Stimulated activated naive B cell treated with anti-CD40 and anti-IgM and Interleukin-4, amounts not matched to agents 10 μg/mL and 1 μg/mL and 100 μg/mL, for 72 hours (primary cell): Measurements from ENCODE around the gene P3R3URF.
"Not testable (repeated sequence)": the region's sequence is repeated elsewhere in the genome, so short reads cannot be mapped to it uniquely, and the experiment has no call there.

Experiments used
- ATAC-seq, 2 donors: fragments of 150-1000 bp; cut with Tn5 transposase; replicated peaks; 2 replicates each; pipeline ENCODE4 v1.10.0; 2021; ENCODE audit warnings: moderate library complexity in 1 of 2
- DNase-seq: peaks from one replicate; pipeline ENCODE4 v3.0.0; 2021
- H3K27ac Mint-ChIP-seq: one replicate; pipeline ENCODE4 v1.8.0; 2022; ENCODE audit warnings: mild to moderate bottlenecking, mixed read lengths
- H3K27me3 Mint-ChIP-seq, 2 donors: one replicate each; pipeline ENCODE4 v1.8.0; 2022; ENCODE audit warnings: mixed read lengths in 2 of 2
- H3K36me3 Mint-ChIP-seq, 2 donors: one replicate each; pipeline ENCODE4 v1.8.0; 2022; ENCODE audit warnings: mixed read lengths in 2 of 2, mild to moderate bottlenecking in 1 of 2
- H3K4me1 Mint-ChIP-seq, 2 donors: one replicate each; pipeline ENCODE4 v1.8.0; 2022; ENCODE audit warnings: mixed read lengths in 2 of 2, mild to moderate bottlenecking in 1 of 2
- H3K4me3 Mint-ChIP-seq, 2 donors: one replicate each; pipeline ENCODE4 v1.8.0; 2022; ENCODE audit warnings: mild to moderate bottlenecking in 2 of 2, mixed read lengths in 2 of 2, moderate library complexity in 1 of 2
- H3K9me3 Mint-ChIP-seq, 2 donors: one replicate each; pipeline ENCODE4 v1.8.0; 2022; ENCODE audit warnings: mixed read lengths in 2 of 2, mild to moderate bottlenecking in 1 of 2

The P3R3URF gene

DNA sequence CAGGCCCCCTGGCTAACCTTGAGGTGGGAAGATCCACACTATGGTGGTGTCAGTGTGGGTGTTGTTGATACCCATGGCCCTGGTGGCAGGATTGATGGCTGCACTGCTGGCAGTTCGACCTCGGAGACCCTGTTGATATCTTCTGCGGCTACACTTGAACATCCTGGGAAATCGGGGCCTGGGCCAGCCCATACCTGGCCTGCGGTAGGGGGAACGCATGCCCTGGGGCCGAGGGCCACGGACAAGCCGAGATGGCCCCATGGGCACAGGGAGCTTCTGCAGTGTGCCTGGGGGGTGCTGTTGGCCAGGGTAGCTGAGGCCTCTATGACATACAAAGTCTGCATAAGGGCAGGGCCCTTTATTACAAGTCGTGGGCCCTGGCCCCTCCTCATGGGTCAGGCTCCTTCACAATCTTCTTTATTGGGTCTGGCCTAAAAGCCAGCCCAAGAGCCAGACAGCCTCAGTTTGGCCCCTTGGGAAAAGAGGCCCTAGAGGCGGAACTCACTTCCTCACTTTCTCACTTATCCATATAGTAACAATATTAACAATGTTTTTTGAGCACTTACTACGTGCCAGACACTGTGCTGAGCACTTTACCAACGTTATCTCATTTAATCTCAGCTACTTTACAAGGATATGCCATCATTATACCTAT lies at the start of gene P3R3URF:
TSS of gene P3R3URF (minus strand) at position 278 of the 655 bp plus-strand sequence. CDS start at position 261, 17 bp downstream.
- no peak within 1 kb of the TSS for H3K4me3 Mint-ChIP-seq
- ATAC-seq (no peak), DNase-seq (no peak)
- H3K36me3 Mint-ChIP-seq: no peaks in the 10 kb centered on the region
- H3K27me3 Mint-ChIP-seq: no peaks in the 10 kb centered on the region
- H3K27ac Mint-ChIP-seq: no peak within 1 kb of the TSS
- H3K4me1 Mint-ChIP-seq: peaks cover 7 to 10% of the 10 kb centered on the region in 2 donors
- H3K9me3 Mint-ChIP-seq: no peaks in the 10 kb centered on the region

DNA sequence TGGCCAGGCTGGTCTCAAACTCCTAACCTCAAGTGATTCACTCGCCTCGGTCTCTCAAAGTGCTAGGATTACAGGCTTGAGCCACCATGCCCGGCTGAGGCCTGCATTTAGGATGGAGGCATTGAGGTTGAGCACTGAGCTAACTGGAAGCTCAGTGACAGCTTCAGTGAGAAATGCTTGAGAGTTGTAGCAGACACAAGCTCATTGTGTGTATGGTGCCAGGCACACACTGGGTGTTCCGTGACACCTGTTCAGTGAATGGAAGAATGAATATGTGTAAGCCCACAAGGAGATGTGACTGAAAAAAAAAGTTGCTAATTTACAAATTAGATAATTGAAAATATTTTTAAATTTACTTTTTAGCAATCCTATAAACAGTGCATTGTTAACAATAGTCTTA lies 48.7 kb upstream of the P3R3URF start:
- H3K27me3 Mint-ChIP-seq: no peaks in the 10 kb centered on the region
- H3K27ac Mint-ChIP-seq: no peak overlapping the region
- H3K4me3 Mint-ChIP-seq: no peak overlapping the region
- no peak for DNase-seq
- H3K9me3 Mint-ChIP-seq: no peaks in the 10 kb centered on the region
- H3K36me3 Mint-ChIP-seq: peaks cover 2 to 19% of the 10 kb centered on the region in 2 donors
- ATAC-seq: no peak
- peaks cover 0 to 7% of the 10 kb centered on the region in 2 donors for H3K4me1 Mint-ChIP-seq

DNA sequence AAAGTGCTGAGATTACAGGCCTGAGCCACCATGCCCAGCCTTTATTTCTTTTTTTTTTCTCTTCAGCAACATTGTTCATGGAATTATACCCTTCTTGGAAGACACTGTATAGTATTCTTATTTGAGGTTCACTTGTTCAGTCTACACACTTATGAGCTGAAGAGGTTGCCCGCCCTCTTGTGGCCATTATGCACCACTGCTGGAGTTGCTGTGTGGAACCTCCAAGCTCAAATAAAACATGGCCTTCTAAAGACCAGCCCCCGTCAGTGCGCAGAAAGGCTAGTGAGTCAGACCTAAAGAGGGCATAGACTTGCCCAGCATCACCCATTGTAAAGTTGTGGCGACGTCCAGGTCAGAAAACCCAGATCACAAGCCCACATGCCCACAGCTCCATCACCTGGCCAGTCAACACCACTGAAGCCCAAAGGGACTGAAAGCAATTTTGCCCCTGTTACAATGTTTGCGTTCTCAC lies 47.2 kb upstream of the P3R3URF start:
- no peak overlapping the region for H3K27ac Mint-ChIP-seq
- H3K4me3 Mint-ChIP-seq: no peak overlapping the region
- DNase-seq (peak; percentile 37), ATAC-seq (peak; percentile 96 to 99)
- H3K4me1 Mint-ChIP-seq: peaks cover 0 to 7% of the 10 kb centered on the region in 2 donors
- peaks cover 2 to 22% of the 10 kb centered on the region in 2 donors for H3K36me3 Mint-ChIP-seq
- no peaks in the 10 kb centered on the region for H3K27me3 Mint-ChIP-seq
- H3K9me3 Mint-ChIP-seq: no peaks in the 10 kb centered on the region

DNA sequence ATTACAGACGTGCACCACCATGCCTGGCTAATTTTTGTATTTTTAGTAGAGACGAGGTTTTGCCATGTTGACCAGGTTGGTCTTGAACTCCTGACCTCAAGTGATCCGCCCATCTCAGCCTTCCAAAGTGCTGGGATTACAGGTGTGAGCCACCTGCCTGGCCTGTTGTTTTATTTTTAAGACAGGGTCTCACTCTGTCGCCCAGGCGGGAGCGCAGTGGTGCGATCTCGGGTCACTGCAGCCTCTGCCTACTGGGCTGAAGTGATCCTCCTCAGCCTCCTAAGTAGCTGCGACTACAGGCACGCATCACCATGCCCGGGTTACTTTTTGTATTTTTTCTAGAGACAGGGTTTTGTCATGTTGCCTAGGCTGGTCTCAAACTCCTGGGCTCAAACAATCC lies 46.8 kb upstream of the P3R3URF start:
- peak; percentile 14 to 19 for ATAC-seq
- not testable (repeated sequence) for H3K27ac Mint-ChIP-seq, H3K4me1 Mint-ChIP-seq, H3K27me3 Mint-ChIP-seq, DNase-seq, H3K9me3 Mint-ChIP-seq, H3K4me3 Mint-ChIP-seq
- peaks cover 2 to 22% of the 10 kb centered on the region in 2 donors for H3K36me3 Mint-ChIP-seq

DNA sequence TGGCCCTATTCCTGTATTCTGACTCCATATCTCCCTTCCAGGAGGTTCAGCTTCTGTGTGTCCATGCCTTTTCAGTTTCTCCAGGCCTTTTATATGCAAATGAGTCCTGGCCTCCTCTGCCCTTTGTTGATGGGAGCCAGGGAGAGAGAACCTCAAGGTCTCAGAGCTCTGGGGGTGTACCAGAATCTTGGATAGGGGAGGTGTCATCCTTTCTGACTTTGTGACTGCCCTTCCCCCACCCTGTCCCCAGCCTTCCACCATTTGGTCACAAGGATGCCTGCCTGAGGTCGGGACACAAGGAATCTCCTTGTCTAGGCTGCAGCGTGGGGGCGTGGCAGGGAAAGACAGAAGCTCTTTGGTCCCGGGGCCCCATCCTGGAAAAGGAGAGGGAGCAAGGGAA lies 45.5 kb upstream of the P3R3URF start:
- no peak overlapping the region for H3K4me3 Mint-ChIP-seq
- ATAC-seq: no peak
- H3K27ac Mint-ChIP-seq: no peak overlapping the region
- H3K4me1 Mint-ChIP-seq: peaks cover 0 to 7% of the 10 kb centered on the region in 2 donors
- H3K9me3 Mint-ChIP-seq: no peaks in the 10 kb centered on the region
- DNase-seq: no peak
- H3K36me3 Mint-ChIP-seq: peaks cover 2 to 22% of the 10 kb centered on the region in 2 donors
- no peaks in the 10 kb centered on the region for H3K27me3 Mint-ChIP-seq

DNA sequence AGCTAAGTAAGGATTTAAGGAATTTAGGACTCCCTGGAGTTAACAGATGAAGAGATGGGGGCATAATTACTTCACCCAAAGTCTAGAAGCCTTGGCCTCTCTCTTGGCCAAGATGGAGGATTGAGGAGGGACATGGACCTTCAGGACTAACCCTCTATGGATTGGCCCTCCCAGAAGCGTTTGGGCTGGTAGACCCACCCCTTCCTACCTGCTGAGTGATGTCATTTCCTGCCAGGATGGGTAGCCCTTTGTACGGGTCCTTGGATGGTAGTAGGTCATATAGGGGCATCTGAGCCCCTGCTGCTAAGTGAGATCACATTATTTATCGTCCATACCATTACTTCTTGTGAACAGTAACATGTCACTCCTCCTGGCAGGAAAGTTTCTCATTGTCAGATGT lies 44.5 kb upstream of the P3R3URF start:
- H3K27ac Mint-ChIP-seq: no peak overlapping the region
- peaks cover 0 to 7% of the 10 kb centered on the region in 2 donors for H3K4me1 Mint-ChIP-seq
- no peaks in the 10 kb centered on the region for H3K9me3 Mint-ChIP-seq
- ATAC-seq (no peak), DNase-seq (no peak)
- no peak overlapping the region for H3K4me3 Mint-ChIP-seq
- H3K27me3 Mint-ChIP-seq: no peaks in the 10 kb centered on the region
- peaks cover 2 to 22% of the 10 kb centered on the region in 2 donors for H3K36me3 Mint-ChIP-seq

DNA sequence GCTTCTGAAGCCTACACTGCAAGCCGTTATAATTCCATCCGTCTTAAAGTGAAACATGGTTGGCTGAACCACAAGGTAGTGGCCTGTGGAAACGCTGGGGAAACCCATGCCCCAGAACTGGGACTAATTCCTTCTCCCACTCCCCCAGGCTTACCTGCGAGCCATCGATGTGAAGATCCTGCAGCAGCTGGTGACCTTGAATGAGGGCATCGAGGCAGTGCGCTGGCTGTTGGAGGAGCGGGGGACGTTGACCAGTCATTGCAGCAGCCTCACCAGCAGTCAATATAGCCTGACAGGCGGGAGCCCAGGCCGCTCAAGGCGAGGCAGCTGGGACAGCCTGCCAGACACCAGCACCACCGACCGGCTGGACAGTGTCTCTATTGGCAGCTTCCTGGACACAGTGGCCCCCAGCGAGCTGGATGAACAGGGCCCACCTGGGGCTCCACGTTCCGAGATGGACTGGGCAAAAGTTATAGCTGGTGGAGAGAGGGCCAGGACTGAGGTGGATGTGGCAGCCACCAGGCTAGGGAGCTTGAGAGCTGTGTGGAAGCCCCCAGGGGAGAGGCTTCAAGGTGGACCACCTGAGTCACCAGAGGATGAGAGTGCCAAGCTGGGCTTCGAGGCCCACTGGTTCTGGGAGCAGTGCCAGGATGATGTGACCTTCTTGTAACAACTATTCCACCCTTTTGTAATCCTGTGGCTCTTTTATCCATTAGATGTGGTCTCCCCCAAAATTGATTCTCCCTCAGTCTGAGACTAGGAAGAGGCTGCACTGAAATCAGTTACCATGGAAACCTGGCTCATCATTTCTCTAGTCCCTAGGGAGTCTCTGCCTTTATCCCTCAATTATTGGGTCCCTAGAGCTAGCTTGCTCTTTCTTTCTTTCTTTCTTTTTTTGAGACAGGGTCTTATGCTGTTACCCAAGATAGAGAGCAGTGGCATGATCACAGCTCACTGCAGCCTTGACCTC lies 43.5 kb upstream of the P3R3URF start:
- DNase-seq (no peak), ATAC-seq (no peak)
- Mint-ChIP-seq H3K36me3 (peaks cover 2 to 22% of the 10 kb centered on the region in 2 donors), H3K4me1 (peaks cover 0 to 7% of the 10 kb centered on the region in 2 donors), H3K27me3 (no peaks in the 10 kb centered on the region), H3K4me3 (no peak overlapping the region), H3K27ac (peak overlapping the region; percentile 47), H3K9me3 (no peaks in the 10 kb centered on the region)

DNA sequence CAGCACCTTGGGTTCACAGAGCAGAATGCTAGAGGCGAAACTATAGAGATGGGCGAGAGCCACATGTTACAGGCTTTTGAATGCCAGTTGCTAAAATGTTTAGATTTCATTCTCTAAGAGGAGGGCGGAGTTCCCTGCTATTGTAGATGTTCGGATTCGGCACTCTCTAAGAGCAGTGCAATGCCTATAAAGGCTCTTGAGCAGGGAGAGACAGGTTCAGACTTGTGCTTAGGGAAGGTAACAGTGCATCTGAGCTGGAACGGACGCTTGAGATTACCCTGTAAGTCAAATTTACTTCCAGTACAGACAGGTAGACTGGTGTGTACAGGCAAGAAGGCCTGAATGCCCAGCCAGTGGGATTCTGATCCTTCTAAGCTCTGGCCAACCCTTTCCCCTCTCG lies 42.2 kb upstream of the P3R3URF start:
- DNase-seq: no peak
- H3K9me3 Mint-ChIP-seq: no peaks in the 10 kb centered on the region

DNA sequence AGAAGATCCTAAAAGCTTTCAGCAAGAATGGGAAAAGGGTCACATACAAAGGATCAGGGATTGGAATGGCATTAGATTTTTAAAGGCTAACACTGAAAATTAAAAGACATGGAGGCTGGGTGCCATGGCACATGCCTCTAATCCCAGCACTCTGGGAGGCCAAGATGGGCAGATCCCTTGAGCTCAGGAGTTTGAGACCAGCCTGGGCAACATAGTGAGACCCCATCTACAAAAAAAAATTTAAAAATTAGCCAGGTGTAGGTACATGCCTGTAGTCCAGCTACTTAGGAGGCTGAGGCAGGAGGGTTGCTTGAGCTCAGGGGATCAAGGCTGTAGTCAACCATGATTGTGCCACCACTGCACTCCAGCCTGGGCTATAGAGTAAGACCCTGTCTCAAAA lies 39.2 kb upstream of the P3R3URF start:
- DNase-seq (no peak), ATAC-seq (no peak)
- Mint-ChIP-seq H3K27ac (no peak overlapping the region), H3K4me3 (no peak overlapping the region), H3K36me3 (peaks cover 2 to 12% of the 10 kb centered on the region in 2 donors), H3K27me3 (no peaks in the 10 kb centered on the region), H3K4me1 (no peaks in the 10 kb centered on the region), H3K9me3 (no peaks in the 10 kb centered on the region)

More for the DNA sequence above, 42.2 kb upstream of the P3R3URF start:
- H3K27me3 Mint-ChIP-seq: no peaks in the 10 kb centered on the region
- H3K4me3 Mint-ChIP-seq: no peak overlapping the region
- no peak for ATAC-seq
- H3K4me1 Mint-ChIP-seq: peaks cover 0 to 4% of the 10 kb centered on the region in 2 donors
- peaks cover 4 to 26% of the 10 kb centered on the region in 2 donors for H3K36me3 Mint-ChIP-seq
- no peak overlapping the region for H3K27ac Mint-ChIP-seq

DNA sequence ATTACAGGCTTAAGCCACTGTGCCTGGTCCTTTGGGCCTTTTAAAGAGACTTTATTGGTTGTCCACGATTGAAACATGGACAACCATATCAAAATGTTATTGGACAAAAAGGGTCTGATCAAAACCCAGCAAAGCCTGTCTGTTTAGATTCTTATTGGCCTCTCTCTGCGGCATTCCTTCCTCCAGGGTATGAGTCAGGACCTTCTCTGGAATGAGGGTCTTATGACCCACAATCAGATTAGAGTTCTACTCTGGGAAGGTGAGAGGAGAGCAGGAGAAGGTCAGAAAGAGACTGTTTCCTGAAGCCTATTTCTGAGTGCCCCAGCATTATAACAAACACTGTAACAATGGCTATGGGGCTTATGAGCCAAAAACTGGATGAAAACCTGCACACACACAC lies 34.8 kb upstream of the P3R3URF start:
- ATAC-seq: no peak
- no peaks in the 10 kb centered on the region for H3K4me1 Mint-ChIP-seq
- H3K27ac Mint-ChIP-seq: no peak overlapping the region
- H3K9me3 Mint-ChIP-seq: no peaks in the 10 kb centered on the region
- H3K36me3 Mint-ChIP-seq: peaks cover 3 to 5% of the 10 kb centered on the region in 2 donors
- no peaks in the 10 kb centered on the region for H3K27me3 Mint-ChIP-seq
- no peak for DNase-seq
- no peak overlapping the region for H3K4me3 Mint-ChIP-seq

DNA sequence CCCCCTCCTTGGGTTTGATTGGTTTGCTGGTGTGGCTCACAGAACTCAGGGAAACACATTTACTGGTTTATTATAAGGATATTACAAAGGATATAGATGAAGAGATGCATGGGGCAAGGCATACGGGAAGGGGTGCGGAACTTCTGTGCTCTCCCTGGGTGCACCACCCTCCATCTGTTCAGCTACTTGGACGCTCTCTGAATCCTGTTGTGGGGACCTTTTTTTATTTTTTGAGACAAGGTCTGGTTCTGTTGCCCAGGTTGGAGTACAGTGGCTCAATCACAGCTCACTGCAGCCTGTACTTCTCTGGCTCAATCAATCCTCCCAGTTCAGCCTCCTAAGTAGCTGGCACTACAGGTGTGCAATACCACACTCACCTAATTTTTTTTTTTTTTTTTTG lies 34.3 kb upstream of the P3R3URF start:
- ATAC-seq (no peak), DNase-seq (no peak)
- H3K27ac Mint-ChIP-seq: no peak overlapping the region
- peaks cover 3 to 5% of the 10 kb centered on the region in 2 donors for H3K36me3 Mint-ChIP-seq
- H3K27me3 Mint-ChIP-seq: no peaks in the 10 kb centered on the region
- no peaks in the 10 kb centered on the region for H3K4me1 Mint-ChIP-seq
- no peaks in the 10 kb centered on the region for H3K9me3 Mint-ChIP-seq
- no peak overlapping the region for H3K4me3 Mint-ChIP-seq

DNA sequence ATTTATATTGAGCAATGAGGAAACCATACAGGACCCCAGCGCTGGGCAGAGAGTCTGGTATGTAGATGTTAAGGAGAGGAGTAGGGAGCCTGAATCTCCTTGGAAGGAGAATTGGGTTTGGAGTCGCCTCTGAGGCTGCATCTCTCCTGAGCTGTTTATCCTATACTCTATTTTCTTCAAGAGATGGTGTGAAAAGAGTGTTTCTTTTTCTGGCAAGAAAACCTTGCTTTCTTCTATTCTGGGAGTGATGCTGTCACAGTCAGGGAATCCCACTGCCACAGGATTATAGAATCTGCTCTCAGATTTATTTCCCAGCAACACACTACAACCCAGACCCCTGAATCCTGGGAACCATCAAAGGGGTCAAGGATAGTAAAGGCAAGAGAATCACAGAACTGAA lies 30.1 kb upstream of the P3R3URF start:
- Mint-ChIP-seq H3K4me1 (peaks cover 17 to 26% of the 10 kb centered on the region in 2 donors), H3K9me3 (no peaks in the 10 kb centered on the region), H3K27me3 (no peaks in the 10 kb centered on the region), H3K27ac (peak overlapping the region; percentile 47), H3K36me3 (peaks cover 2 to 5% of the 10 kb centered on the region in 2 donors), H3K4me3 (no peak overlapping the region)
- no peak for DNase-seq
- no peak for ATAC-seq

DNA sequence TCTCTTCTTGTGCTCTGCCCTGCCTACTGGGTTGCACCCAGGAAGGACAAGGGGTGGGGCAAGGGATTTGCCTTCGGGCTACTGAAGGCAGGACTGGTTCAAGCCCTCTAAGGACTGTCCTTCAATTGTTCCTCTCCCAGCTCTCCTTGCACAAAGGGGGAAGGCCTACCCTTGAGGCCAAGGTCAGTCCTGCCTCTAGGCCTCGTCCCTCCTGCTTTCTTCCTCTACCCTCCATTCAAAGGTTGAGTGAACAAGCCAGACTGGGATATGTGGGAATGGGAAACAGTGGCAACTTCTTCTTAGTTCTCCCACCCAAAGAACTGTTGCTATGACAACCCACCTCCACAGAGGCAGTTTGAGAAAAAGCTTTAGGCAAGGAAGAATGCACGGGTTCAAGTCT lies 29.5 kb upstream of the P3R3URF start:
- H3K36me3 Mint-ChIP-seq: peaks cover 2 to 5% of the 10 kb centered on the region in 2 donors
- H3K4me3 Mint-ChIP-seq: no peak overlapping the region
- ATAC-seq (no peak), DNase-seq (no peak)
- peaks cover 17 to 26% of the 10 kb centered on the region in 2 donors for H3K4me1 Mint-ChIP-seq
- H3K27ac Mint-ChIP-seq: no peak overlapping the region
- H3K27me3 Mint-ChIP-seq: peaks cover 0 to under 1% of the 10 kb centered on the region in 2 donors
- no peaks in the 10 kb centered on the region for H3K9me3 Mint-ChIP-seq

DNA sequence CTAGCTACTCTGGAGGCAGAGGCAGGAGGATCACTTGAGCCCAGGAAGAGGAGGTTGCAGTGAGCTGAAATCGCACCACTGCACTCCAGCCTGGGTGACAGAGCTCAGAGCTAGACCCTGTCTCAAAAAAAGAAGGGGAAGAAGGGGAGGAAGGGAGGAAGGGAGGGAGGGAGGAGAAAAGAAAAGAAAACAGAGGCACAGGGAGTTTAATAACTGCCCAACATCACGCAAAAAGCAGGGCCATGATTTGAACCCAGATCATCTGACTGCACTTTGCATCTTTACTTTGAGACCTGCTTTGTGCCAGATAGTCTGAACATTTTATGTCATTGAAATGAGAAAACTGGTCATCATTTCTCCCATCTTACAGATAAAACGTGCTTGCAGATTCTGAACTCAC lies 28.9 kb upstream of the P3R3URF start:
- Mint-ChIP-seq H3K4me3 (peak overlapping the region in 1 of 2 donors; percentile 89), H3K27ac (no peak overlapping the region), H3K27me3 (peaks cover 0 to 4% of the 10 kb centered on the region in 2 donors), H3K9me3 (no peaks in the 10 kb centered on the region), H3K4me1 (peaks cover 17 to 26% of the 10 kb centered on the region in 2 donors), H3K36me3 (peaks cover 2 to 5% of the 10 kb centered on the region in 2 donors)
- DNase-seq (no peak), ATAC-seq (no peak)
